SJSA1 (cell line): ENCODE measurements around the gene SPTBN5. TPM values are rescaled to one million over a fixed set of nuclear protein-coding genes. Genes with fewer than 3 reads are reported as not detected.
"Not testable (repeated sequence)": the region's sequence is repeated elsewhere in the genome, so short reads cannot be mapped to it uniquely, and the experiment has no call there.

Experiments
- DNase-seq, 2 experiments: peaks; one replicate each; pipeline ENCODE4 v3.0.0-alpha.2; 2015 to 2020; ENCODE audit warnings: low spot score in 2 of 2, low read depth in 1 of 2
- H3K27ac ChIP-seq: fragments of 250-450 bp; sonication (Bioruptor Pico); 2 replicates; pipeline ENCODE4 v1.5.1; 2020; ENCODE audit warnings: mild to moderate bottlenecking, moderate library complexity
- H3K27me3 ChIP-seq: fragments of 250-450 bp; sonication (Bioruptor Pico); replicated peaks from 2 replicates; pipeline ENCODE4 v1.5.1; 2020; ENCODE audit warnings: mild to moderate bottlenecking, moderate library complexity
- H3K36me3 ChIP-seq: fragments of 250-450 bp; sonication (Bioruptor Pico); 2 replicates; pipeline ENCODE4 v1.5.1; 2020; ENCODE audit warnings: mild to moderate bottlenecking
- H3K4me1 ChIP-seq: fragments of 250-450 bp; sonication (Bioruptor Pico); replicated peaks from 2 replicates; pipeline ENCODE4 v1.6.1; 2021; ENCODE audit warnings: mild to moderate bottlenecking
- H3K4me3 ChIP-seq: fragments of 250-450 bp; sonication (Bioruptor Pico); 2 replicates; pipeline ENCODE4 v1.5.1; 2020; ENCODE audit warnings: mild to moderate bottlenecking
- H3K9me3 ChIP-seq: fragments of 250-450 bp; sonication (Bioruptor Pico); replicated peaks from 2 replicates; pipeline ENCODE4 v1.5.1; 2020; ENCODE audit warnings: mild to moderate bottlenecking
- total RNA-seq: library from RNA; depleted of rRNA; stranded (reverse); fragments of >200 nt; shearing (Covaris generic); gene quantifications from 2 replicates; pipeline ENCODE4 v1.2.3, GENCODE V29; 2014

The SPTBN5 gene
- total RNA-seq, 1 experiment from 2014 or later = 0.34 TPM

DNA sequence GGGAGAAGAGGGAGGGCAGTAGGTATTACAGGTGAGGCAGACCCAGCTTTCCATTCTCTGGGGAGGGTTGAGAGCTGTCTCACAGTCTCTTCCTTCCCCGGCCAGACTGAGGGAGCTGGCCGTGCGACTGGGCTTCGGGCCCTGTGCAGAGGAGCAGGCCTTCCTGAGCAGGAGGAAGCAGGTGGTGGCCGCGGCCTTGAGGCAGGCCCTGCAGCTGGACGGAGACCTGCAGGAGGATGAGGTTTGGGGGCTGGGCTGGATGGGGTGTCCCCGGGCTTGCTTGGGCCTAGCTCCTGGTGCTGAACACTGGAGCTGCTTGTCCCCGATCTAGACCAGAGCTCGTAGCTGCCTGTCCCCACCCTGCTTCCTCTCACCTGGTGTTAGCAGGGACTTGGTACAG is 50.3 kb downstream of the SPTBN5 start:
- no peaks in the 10 kb centered on the region for H3K4me1 ChIP-seq
- no peak overlapping the region for H3K4me3 ChIP-seq
- no peaks in the 10 kb centered on the region for H3K9me3 ChIP-seq
- H3K36me3 ChIP-seq = peaks cover 8% of the 10 kb centered on the region; the same call in 1 of the 2 replicates
- no peaks in the 10 kb centered on the region for H3K27me3 ChIP-seq
- H3K27ac ChIP-seq = no peak overlapping the region
- no peak for DNase-seq

DNA sequence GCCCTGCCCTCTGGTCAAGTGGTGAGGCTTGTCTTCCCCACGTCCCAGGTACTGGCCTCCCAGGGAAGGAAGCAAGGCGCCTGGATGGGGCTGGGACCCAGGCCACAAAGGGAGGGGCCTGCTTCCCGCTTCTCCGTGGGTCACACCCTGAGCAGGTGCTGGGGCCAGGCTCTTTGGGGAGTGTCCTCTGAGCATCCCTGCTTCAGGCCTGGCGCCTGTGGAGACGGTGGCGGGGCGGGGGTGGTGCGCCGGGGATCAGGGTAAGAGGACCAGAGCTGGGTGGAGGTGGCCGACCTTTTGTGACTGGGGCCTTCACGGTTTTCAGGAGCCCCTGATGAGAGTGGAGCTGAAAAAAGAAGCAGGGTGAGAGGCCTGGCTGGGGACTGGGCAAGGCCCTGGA is 51.6 kb downstream of the SPTBN5 start:
- Histone ChIP-seq H3K4me1 (no peaks in the 10 kb centered on the region), H3K9me3 (no peaks in the 10 kb centered on the region), H3K27ac (no peak overlapping the region), H3K27me3 (no peaks in the 10 kb centered on the region), H3K36me3 (no peaks in the 10 kb centered on the region; the same call in 1 of the 2 replicates), H3K4me3 (no peak overlapping the region)
- DNase-seq = no peak

DNA sequence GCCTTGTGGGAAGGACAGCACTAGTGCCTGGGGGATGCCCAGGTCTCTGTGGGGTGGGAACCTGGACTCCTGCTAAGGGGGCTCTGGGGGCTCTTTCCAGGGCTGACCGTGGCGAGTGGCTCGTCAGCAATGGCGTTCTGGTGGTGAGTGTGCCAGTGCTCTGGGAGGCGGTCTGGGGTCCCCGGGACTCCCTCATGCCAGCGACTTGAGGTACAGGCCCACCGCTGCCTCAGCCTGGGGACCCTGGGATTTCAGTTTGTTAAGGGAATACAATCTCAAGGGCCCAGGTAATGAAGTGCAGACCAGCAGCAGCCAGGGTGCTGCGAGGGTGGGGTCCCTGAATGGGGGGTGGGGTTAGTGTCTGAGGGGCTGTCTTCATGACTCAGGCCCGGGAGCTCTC is 52.7 kb downstream of the SPTBN5 start:
- peaks cover 3% of the 10 kb centered on the region for H3K36me3 ChIP-seq
- no peak for DNase-seq
- H3K27ac ChIP-seq = no peak overlapping the region
- H3K9me3 ChIP-seq = no peaks in the 10 kb centered on the region
- no peak overlapping the region for H3K4me3 ChIP-seq
- H3K4me1 ChIP-seq = no peaks in the 10 kb centered on the region
- no peaks in the 10 kb centered on the region for H3K27me3 ChIP-seq

DNA sequence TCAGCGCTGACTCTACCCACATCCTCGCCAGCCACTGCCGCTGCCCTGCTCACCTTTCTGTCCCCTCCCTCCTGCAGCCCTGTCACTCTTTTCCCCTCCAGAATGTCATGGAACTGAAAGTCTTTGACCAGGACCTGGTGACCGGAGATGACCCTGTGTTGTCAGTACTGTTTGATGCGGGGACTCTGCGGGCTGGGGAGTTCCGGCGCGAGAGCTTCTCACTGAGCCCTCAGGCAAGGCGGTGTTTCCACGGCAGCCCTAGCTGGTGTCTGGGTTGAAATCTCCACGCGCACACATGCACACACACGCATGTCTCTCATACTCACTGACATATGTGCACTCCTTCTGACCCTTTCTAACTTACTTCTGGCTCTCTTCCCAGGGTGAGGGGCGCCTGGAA is 53.2 kb downstream of the SPTBN5 start:
- Histone ChIP-seq H3K4me1 (no peaks in the 10 kb centered on the region), H3K4me3 (no peak overlapping the region), H3K36me3 (peaks cover 3% of the 10 kb centered on the region), H3K27ac (no peak overlapping the region), H3K9me3 (no peaks in the 10 kb centered on the region), H3K27me3 (no peaks in the 10 kb centered on the region)
- DNase-seq = no peak

DNA sequence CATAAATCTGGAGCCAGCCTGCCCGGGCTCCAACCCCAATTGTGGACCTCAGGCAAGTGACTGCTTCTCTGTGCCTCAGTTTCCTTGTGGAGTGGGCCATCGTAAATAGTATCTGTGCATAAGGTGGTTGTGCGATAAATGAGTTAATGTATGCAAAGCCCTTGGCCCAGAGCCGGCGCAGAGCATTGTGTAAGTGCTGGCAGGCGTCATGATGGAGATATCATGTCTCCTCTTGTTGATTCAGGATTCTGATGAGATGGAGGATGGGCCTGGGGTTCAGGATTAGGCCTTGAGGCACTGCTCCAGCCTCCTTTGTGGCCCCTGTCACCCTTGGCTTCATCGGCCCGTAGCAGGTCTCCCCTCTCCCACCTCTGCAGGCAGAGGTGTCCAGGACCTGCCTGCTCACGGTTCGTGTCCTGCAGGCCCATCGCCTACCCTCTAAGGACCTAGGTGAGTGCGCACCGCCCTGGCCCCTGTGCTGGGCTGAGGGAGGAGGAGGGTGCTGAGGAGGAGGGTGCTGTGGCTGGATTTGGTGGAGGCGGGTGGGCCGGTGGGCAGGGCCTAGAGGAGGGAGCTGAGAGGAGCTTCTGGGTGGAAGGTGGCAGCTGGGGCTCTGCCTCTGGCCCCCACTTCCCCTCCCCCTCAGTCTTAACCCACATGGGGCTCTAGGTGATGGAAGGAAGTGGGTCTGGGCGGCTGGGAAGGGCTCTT is 53.9 kb downstream of the SPTBN5 start:
- Histone ChIP-seq H3K36me3 (peaks cover 3% of the 10 kb centered on the region), H3K27ac (no peak overlapping the region), H3K27me3 (no peaks in the 10 kb centered on the region), H3K4me1 (no peaks in the 10 kb centered on the region), H3K4me3 (no peak overlapping the region), H3K9me3 (no peaks in the 10 kb centered on the region)
- no peak for DNase-seq

DNA sequence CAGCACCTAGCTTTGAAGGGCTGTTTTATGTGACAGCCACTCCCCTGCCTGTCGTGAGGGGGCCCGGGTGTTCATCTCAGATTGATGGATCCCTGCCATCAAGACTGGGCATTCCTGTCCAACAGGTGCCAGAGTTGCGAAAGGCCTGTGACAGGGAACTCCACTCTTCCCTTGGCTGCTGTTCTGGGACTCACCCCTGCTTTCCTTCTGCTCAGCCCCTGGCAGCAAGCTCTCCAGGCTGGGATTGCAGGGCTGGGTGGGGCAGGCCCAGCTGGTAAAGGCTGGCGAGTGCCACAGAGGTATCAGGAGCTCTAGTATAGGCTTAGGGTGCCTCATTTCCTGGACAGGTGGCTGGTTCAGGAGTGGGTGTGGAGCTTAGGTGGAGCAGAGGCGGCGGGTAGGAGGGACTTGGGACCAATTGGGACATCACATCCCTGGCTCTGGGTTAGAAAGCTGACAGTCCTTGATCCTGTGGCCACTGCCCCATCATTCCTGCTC is 55.4 kb downstream of the SPTBN5 start, which contains the start of gene PLA2G4B:
Gene PLA2G4B (plus strand): TSS at position 448 of the 498 bp plus-strand sequence. CDS start 67 bp downstream, outside the sequence.
- Histone ChIP-seq H3K27me3 (no peaks in the 10 kb centered on the region), H3K4me3 (no peak within 1 kb of the TSS), H3K9me3 (no peaks in the 10 kb centered on the region), H3K27ac (no peak within 1 kb of the TSS), H3K36me3 (peaks cover 3% of the 10 kb centered on the region), H3K4me1 (no peaks in the 10 kb centered on the region)
- no peak for DNase-seq

DNA sequence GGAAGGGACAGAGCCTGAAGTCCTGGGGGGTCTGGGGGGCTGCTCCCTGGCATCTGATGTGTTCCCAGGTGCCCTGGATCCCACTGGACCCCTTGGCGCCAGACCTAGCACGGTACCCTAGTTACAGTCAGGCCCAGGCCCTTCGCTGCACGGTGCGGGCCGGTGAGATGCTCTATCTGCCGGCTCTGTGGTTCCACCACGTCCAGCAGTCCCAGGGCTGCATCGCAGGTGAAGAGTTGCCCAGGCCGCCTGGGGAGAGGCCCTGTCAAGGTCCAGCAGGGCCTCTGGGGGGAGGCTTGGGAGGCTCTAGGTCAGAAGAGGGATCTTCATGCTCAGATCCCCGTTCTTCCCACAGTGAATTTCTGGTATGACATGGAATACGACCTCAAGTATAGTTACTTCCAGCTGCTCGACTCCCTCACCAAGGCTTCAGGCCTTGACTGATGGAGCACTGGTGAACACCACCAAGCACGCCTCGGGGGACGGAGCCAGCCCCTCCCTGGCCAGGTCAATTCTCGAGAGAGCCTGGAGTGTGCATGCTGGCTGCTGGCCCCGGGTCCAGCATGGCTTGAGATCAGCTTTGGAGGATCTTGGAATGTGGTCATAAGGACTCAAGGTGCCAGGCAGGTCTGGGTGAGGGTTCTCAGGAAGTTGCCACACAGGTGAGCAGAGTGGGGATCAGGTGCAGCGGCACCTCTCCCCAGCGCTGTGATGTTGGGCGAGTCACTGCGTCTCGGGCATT is 57.0 kb downstream of the SPTBN5 start:
- no peaks in the 10 kb centered on the region for H3K27me3 ChIP-seq
- no peak overlapping the region for H3K27ac ChIP-seq
- H3K4me1 ChIP-seq = no peaks in the 10 kb centered on the region
- H3K9me3 ChIP-seq = no peaks in the 10 kb centered on the region
- peaks cover 9% of the 10 kb centered on the region for H3K36me3 ChIP-seq
- H3K4me3 ChIP-seq = no peak overlapping the region
- DNase-seq = no peak

DNA sequence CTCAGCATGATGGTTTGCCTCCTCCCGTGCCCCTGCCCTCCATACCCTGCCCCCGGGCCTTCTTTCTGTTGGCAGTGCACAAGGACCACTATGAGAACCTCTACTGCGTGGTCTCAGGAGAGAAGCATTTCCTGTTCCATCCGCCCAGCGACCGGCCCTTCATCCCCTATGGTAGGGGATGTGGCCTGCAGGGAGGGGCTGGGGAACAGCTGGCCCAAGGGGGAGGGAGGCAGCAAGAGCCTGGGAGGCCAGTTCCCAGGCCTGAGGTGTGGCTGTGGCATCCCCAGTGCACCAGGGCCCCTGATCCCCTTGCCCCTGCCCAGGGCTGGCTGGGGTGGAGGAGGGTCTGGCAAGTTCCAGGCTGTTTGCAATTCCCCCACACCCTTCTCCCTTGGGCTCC is 57.8 kb downstream of the SPTBN5 start:
- H3K4me3 ChIP-seq = no peak overlapping the region
- no peak overlapping the region for H3K27ac ChIP-seq
- peaks cover 10% of the 10 kb centered on the region for H3K36me3 ChIP-seq
- H3K9me3 ChIP-seq = no peaks in the 10 kb centered on the region
- H3K27me3 ChIP-seq = no peaks in the 10 kb centered on the region
- DNase-seq = no peak
- no peaks in the 10 kb centered on the region for H3K4me1 ChIP-seq

DNA sequence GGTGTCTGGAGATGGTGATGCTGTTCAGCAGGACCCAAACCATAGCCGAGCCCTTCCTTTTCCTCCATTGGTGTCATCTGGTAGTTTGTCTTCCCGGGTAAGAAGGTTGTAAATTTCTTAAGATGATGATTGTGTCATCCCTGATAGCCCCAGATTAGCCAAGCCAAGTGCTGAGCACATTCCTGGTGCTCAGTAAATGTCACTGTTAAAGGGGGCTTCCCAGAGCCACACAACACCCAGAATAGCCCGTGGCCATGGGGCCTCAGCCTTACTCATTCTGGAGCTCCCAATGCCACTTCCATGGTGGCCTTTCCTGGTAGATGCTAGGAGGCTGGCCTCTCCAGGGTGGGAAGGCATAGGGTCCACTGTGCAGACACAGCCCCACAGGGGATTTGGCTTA is 59.8 kb downstream of the SPTBN5 start:
- Histone ChIP-seq H3K27me3 (no peaks in the 10 kb centered on the region), H3K27ac (no peak overlapping the region), H3K4me3 (no peak overlapping the region), H3K9me3 (no peaks in the 10 kb centered on the region), H3K36me3 (peaks cover 20% of the 10 kb centered on the region), H3K4me1 (no peaks in the 10 kb centered on the region)
- no peak for DNase-seq

DNA sequence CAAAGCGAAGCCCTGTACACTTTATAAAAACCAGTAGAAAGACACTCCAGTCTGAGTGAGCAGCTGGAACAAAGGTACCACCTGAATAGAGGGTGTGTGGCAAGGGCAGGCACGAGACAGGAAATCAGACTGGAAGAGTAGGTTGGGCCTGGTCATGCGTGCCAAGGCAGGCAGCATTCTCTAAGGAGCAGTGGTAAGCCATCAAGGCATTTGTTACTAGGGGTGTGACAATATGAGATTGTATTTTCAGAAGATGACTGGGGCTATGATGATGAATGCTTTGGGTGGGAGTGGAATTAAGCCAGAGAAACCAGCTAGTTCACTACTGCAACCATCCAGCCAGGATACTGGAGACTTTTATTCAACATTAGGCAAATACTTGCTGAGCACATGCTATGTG is 61.0 kb downstream of the SPTBN5 start:
- Histone ChIP-seq H3K36me3 (peaks cover 23% of the 10 kb centered on the region), H3K27ac (no peak overlapping the region), H3K4me1 (peaks cover 10% of the 10 kb centered on the region), H3K4me3 (no peak overlapping the region), H3K9me3 (no peaks in the 10 kb centered on the region), H3K27me3 (no peaks in the 10 kb centered on the region)
- DNase-seq = no peak

DNA sequence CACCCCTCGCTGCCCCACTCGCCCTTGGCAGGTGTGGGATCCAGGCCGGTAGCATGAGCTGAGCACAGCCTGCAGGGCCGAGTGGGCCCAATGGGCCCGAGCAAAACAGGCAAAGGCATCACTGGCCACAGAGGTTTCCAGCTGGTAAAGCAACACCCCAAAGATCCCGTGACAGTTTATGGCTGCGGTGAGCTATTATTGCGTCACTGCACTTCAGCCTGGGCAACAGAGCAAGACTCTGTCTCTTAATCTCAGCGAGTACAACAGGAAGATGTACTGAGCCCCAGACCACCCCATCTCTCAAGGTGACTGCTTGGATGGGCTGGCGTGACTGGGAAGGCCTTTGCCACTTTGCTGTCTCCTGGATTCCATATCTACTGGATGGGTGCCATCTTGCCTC is 61.6 kb downstream of the SPTBN5 start:
- no peak overlapping the region for H3K4me3 ChIP-seq

DNA sequence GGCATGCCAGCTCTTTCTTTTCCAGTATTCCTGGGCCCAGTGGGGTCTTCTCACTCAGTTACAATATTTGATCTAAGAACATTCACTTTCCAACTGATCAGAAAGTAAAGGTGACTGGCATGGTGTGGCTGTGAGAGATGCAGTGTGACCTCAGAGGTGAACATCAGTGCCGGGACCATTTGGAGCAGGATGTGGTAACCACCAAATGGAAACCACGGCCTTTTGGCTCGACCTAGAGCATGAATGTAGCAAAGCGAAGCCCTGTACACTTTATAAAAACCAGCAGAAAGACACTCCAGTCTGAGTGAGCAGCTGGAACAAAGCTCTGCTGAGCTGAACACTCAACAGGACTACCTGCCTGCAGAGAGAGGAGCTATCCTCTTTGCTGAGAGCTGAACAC is 62.6 kb downstream of the SPTBN5 start:
- not testable (repeated sequence) for H3K4me3 ChIP-seq, DNase-seq, H3K9me3 ChIP-seq, H3K27me3 ChIP-seq, H3K27ac ChIP-seq
- H3K4me1 ChIP-seq = peaks cover 14% of the 10 kb centered on the region
- peaks cover 20% of the 10 kb centered on the region for H3K36me3 ChIP-seq

More for the DNA sequence above, 61.6 kb downstream of the SPTBN5 start:
- no peak for DNase-seq
- Histone ChIP-seq H3K27ac (no peak overlapping the region), H3K4me1 (peaks cover 14% of the 10 kb centered on the region), H3K27me3 (no peaks in the 10 kb centered on the region), H3K9me3 (no peaks in the 10 kb centered on the region), H3K36me3 (peaks cover 23% of the 10 kb centered on the region)

DNA sequence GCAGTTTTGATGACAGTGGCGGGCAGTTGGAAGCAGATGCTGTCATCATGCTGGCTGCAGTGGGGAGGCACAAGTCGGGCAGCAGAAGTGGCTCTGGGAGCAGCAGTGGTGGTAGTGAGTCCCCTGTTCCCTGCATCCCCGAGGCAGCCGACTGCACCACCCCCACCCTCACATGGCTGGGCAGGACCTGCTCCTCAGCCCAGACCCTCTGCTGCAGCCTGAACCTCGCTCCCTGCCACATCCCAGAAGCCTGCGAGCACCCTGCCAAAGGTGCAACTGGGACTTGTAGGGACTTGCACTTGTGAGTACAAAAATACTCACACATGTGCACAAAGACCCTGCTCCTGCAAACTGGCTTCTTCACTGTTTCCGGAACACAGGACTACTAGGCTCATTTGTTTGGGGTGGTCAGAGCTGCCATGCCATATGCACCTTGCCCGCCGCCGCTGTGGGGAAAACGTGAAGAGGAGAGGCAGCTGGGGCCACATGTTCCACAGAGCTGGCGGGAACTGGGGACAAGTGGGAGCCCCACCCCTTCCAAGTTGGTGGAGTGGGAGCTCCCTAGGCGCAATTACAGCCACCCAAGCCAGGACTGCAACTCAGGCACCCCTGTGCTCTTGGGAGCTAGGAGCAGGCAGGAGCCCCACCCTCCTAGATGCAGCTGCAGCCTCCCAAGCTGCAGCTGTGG is 63.8 kb downstream of the SPTBN5 start:
- H3K27me3 ChIP-seq = no peaks in the 10 kb centered on the region

DNA sequence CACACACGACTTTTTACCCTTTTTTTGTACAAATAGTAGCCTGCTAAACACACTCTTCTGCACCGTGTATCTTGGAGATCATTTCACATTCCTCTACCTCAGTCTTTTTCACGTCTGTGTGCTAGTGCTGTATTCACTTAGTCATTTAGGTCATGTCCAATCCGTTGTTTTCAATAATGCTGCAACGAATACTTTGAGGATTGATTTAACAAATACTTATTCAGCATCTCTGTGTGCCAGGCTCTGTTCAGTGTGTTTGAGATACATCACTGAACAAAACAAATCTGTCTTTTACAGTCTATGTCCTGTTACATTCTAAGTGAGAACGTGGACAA is 65.1 kb downstream of the SPTBN5 start:
- no peaks in the 10 kb centered on the region for H3K27me3 ChIP-seq
- no peak for DNase-seq
- no peaks in the 10 kb centered on the region for H3K9me3 ChIP-seq
- peaks cover 14% of the 10 kb centered on the region for H3K4me1 ChIP-seq
- peaks cover 25% of the 10 kb centered on the region for H3K36me3 ChIP-seq
- peak overlapping the region; percentile 87 for H3K4me3 ChIP-seq
- no peak overlapping the region for H3K27ac ChIP-seq

More for the DNA sequence above, 63.8 kb downstream of the SPTBN5 start:
- no peak for DNase-seq
- H3K27ac ChIP-seq = no peak overlapping the region
- H3K4me3 ChIP-seq = no peak overlapping the region
- H3K4me1 ChIP-seq = peaks cover 14% of the 10 kb centered on the region
- no peaks in the 10 kb centered on the region for H3K9me3 ChIP-seq
- H3K36me3 ChIP-seq = peaks cover 20% of the 10 kb centered on the region
